ENCODE measurements around the gene EIF1AD. TPM values are rescaled to one million over a fixed set of nuclear protein-coding genes. Genes with fewer than 3 reads are reported as not detected.

The EIF1AD gene
- total and polyA plus RNA-seq, 2 of the 8 experiments (the other 6 are each of a cell fraction or from before 2014, with no cell fraction given) = 32.6 to 39.9 TPM

DNA sequence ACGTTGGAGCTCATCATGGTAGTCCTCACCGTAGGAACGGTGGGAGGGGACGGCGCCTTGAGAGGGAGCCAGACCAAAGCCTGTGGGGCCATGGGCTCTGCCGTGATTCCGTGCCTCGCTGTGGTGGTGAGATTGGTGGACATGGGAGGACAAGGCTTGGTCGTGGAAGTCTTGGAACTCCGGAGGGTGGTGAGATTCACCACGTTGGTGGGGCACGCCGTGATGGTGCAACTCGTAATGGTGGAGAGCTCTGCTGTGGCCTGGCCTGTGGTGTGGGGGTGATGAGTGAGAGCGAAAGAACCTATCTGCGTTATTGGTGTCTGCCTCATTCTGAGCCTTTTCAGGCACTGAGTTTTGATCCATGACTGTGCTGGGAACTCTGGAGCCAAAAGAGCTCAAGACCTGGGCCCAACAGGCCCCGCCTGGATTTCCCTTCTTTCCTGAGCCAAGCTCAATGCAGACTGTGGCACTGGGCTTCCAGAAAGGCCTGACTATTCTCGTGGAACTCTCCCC, 24.1 kb upstream of the EIF1AD start, which contains the start of gene CATSPER1 (continued):
- TF ChIP-seq, protein P1, sequence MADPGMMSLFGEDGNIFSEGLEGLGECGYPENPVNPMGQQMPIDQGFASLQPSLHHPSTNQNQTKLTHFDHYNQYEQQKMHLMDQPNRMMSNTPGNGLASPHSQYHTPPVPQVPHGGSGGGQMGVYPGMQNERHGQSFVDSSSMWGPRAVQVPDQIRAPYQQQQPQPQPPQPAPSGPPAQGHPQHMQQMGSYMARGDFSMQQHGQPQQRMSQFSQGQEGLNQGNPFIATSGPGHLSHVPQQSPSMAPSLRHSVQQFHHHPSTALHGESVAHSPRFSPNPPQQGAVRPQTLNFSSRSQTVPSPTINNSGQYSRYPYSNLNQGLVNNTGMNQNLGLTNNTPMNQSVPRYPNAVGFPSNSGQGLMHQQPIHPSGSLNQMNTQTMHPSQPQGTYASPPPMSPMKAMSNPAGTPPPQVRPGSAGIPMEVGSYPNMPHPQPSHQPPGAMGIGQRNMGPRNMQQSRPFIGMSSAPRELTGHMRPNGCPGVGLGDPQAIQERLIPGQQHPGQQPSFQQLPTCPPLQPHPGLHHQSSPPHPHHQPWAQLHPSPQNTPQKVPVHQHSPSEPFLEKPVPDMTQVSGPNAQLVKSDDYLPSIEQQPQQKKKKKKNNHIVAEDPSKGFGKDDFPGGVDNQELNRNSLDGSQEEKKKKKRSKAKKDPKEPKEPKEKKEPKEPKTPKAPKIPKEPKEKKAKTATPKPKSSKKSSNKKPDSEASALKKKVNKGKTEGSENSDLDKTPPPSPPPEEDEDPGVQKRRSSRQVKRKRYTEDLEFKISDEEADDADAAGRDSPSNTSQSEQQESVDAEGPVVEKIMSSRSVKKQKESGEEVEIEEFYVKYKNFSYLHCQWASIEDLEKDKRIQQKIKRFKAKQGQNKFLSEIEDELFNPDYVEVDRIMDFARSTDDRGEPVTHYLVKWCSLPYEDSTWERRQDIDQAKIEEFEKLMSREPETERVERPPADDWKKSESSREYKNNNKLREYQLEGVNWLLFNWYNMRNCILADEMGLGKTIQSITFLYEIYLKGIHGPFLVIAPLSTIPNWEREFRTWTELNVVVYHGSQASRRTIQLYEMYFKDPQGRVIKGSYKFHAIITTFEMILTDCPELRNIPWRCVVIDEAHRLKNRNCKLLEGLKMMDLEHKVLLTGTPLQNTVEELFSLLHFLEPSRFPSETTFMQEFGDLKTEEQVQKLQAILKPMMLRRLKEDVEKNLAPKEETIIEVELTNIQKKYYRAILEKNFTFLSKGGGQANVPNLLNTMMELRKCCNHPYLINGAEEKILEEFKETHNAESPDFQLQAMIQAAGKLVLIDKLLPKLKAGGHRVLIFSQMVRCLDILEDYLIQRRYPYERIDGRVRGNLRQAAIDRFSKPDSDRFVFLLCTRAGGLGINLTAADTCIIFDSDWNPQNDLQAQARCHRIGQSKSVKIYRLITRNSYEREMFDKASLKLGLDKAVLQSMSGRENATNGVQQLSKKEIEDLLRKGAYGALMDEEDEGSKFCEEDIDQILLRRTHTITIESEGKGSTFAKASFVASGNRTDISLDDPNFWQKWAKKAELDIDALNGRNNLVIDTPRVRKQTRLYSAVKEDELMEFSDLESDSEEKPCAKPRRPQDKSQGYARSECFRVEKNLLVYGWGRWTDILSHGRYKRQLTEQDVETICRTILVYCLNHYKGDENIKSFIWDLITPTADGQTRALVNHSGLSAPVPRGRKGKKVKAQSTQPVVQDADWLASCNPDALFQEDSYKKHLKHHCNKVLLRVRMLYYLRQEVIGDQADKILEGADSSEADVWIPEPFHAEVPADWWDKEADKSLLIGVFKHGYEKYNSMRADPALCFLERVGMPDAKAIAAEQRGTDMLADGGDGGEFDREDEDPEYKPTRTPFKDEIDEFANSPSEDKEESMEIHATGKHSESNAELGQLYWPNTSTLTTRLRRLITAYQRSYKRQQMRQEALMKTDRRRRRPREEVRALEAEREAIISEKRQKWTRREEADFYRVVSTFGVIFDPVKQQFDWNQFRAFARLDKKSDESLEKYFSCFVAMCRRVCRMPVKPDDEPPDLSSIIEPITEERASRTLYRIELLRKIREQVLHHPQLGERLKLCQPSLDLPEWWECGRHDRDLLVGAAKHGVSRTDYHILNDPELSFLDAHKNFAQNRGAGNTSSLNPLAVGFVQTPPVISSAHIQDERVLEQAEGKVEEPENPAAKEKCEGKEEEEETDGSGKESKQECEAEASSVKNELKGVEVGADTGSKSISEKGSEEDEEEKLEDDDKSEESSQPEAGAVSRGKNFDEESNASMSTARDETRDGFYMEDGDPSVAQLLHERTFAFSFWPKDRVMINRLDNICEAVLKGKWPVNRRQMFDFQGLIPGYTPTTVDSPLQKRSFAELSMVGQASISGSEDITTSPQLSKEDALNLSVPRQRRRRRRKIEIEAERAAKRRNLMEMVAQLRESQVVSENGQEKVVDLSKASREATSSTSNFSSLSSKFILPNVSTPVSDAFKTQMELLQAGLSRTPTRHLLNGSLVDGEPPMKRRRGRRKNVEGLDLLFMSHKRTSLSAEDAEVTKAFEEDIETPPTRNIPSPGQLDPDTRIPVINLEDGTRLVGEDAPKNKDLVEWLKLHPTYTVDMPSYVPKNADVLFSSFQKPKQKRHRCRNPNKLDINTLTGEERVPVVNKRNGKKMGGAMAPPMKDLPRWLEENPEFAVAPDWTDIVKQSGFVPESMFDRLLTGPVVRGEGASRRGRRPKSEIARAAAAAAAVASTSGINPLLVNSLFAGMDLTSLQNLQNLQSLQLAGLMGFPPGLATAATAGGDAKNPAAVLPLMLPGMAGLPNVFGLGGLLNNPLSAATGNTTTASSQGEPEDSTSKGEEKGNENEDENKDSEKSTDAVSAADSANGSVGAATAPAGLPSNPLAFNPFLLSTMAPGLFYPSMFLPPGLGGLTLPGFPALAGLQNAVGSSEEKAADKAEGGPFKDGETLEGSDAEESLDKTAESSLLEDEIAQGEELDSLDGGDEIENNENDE (IDR thresholded peaks at IDR 0.05; ENCODE audit: insufficient replicate concordance, low read length) = no peak
- TF ChIP-seq SUZ12 (IDR thresholded peaks at IDR 0.05; ENCODE audit: low read length) = no peak
- no peak for TF ChIP-seq MAFK (IDR thresholded peaks at IDR 0.05; ENCODE audit: low read depth, low read length)
- TF ChIP-seq HDAC6 (IDR thresholded peaks at IDR 0.05; ENCODE audit: low read depth, low read length) = no peak
- TF ChIP-seq CTBP2 (IDR thresholded peaks at IDR 0.05; ENCODE audit: borderline replicate concordance, insufficient read depth, insufficient read length, low read length) = no peak
- TF ChIP-seq ZNF274 (IDR thresholded peaks at IDR 0.05; ENCODE audit: borderline replicate concordance, extremely low read depth, low read length) = no peak
- no peak for TF ChIP-seq CHD2 (IDR thresholded peaks at IDR 0.05; ENCODE audit: low read length)
- no peak for TF ChIP-seq KDM1A (IDR thresholded peaks at IDR 0.05; ENCODE audit: borderline replicate concordance, low read length)
- no peak for TF ChIP-seq RNF2 (IDR thresholded peaks at IDR 0.05; ENCODE audit: borderline replicate concordance, low read depth, low read length, missing control alignments, poor library complexity, severe bottlenecking)
- no peak for TF ChIP-seq NANOG (IDR thresholded peaks at IDR 0.05; ENCODE audit: insufficient read depth, low read depth, low read length, poor library complexity, severe bottlenecking)
- TF ChIP-seq TBP (IDR thresholded peaks at IDR 0.05; ENCODE audit: low read depth, low read length) = no peak

Measured in H1 (cell line).